HG02588 (cell line): ENCODE measurements around the gene GRIA4.
"Not testable (repeated sequence)": the region's sequence is repeated elsewhere in the genome, so short reads cannot be mapped to it uniquely, and the experiment has no call there.

ENCODE experiments used
- ATAC-seq: cut with Tn5 transposase; IDR thresholded peaks from one replicate; pipeline ENCODE4 v1.9.1; 2021; ENCODE audit warnings: mild to moderate bottlenecking, moderate library complexity; ENCODE audit not compliant: unreplicated experiment

The GRIA4 gene

DNA sequence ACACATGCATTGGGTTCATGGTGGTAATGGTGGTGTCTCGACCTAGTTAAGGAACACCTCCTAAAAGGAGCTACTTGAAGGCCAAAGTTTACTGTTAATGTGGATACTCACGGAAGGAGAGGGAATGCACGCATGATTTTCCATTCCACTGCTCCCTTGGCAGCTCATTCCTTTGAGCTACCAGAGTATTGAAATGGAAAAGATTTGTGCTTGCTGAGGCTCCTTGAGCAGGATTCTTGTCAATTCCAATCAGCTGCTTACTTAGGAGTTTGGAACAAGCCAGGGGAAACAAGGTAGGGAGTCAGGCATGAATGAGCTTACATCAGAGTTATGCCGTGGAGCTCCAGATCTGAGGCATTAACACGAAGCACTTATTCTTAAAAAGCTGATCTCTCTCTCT lies 108.8 kb downstream of the GRIA4 start:
- no peak for ATAC-seq

DNA sequence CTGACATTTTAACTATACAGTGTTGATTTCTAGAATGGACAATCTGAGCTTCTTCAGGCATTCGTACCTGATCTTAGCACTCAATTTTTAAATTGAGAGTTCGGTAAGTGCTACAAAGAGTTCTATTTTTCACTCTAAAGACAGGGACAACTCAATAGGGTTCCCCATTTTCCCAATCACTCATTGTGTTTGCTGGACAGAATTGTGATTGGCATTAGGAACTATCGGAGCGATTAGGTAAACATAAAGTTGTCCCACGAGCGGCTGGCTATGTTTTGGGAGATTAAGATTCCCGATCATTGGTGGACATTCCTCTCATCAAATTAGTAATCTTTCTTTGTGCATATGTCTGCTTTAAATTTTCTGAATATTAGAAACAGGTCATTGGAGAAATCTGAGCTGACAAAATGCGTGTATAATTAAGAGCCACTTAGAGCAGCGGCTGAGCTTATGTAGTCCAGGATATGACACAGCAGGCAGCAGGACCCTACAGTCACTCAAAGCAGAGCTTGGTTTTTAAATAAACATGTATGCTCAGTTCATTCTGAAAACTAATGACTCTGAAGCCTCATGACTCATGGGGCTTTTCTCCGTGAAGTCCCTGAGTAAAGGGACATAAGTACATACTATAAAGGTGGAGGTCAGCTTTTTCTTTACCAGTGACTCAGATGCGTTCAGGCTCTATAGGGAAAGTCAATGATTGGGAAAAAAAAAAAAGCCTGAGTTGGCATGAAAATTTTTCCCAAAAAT lies 109.4 kb downstream of the GRIA4 start:
- peak; percentile 98 for ATAC-seq

DNA sequence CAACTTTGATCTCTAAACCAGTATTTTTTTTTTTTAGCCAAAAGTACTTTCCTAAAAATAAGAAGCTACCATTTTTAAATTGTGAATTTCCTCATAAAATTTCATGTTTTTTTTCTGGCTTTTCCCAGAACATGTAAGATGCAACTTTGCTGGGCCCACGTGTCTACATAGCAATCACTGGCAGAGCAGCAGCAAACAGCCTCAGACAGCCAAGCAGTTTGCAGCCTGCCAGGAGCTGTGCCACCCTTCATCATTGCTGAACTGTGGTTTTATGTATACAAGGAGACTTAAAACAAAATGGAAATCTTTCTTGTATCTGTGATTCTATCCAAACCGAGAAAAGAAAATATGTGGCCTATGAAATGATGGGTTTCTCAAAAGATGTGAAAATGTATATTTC lies 110.2 kb downstream of the GRIA4 start:
- ATAC-seq: no peak

DNA sequence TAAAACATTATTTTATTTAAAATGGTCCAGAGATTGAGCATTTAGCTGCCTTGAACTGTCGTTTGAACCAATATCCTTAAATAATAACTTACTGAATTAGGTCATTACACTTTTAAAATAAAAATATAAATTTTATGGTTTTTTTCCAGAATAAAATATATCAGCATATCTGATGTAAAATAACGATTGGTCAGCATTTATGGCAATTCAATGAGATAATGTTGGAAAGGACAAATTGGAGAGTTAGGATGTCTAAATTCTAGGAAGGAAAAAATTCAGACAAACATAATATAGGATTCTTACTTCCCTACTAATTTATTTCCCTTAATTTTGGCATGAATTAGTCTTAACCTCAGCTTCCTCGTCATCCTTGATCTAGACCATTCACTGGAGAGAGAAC lies 113.4 kb downstream of the GRIA4 start:
- ATAC-seq: no peak

DNA sequence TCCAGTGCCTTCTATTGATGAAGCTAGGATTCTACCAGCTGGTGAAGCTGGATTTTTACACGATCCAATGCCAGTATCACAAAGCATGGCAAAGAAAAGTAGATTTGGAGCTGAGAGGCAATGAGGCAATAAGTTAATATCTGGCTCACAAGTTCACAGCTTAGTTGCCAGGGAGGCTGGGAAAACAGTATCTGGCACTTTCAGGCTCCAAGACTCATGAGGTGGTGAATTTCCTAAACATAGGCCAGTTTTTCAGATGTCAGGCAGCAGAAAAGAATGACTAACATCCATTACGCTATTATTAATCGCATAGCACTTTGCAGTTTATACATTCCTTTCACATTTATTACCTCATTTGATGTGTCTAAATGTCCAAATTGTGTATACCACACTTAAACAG lies 122.7 kb downstream of the GRIA4 start:
- no peak for ATAC-seq

DNA sequence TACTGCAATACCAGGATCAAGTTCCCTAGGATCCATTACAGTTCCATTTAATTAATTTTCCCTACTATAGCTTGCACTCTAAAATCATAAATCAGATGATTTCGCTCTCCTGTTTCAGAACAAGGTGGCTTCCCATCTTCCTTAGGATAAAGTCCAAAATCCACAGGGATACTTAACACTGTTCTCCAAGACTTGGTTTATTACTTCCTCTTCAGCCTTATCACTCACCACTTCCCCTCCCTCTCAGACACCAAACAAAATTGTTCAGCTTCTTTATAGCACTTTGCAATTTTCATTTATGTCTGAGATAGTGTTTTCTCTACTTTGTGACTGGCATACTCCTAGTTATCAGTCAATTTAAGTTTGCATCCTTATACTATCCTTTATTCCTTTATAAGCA lies 124.6 kb downstream of the GRIA4 start:
- ATAC-seq: no peak

DNA sequence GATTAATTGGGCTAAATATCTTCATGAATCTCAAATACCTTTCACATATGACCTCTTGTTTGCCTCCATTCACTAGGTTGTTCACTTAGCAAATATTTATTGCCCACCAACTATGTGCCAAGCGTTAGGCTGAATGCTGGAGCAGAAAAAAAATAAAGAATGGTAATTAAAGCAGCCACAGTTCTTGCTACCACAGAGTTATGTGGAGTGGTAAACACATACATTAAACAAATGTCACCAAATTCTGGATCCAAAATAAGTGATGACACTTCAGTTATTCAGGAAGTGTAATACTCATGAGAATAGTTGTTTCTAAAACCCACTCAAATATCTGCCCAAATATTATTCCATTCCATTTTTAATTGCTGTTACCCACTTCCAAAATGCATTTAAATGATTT lies 128.4 kb downstream of the GRIA4 start:
- no peak for ATAC-seq

DNA sequence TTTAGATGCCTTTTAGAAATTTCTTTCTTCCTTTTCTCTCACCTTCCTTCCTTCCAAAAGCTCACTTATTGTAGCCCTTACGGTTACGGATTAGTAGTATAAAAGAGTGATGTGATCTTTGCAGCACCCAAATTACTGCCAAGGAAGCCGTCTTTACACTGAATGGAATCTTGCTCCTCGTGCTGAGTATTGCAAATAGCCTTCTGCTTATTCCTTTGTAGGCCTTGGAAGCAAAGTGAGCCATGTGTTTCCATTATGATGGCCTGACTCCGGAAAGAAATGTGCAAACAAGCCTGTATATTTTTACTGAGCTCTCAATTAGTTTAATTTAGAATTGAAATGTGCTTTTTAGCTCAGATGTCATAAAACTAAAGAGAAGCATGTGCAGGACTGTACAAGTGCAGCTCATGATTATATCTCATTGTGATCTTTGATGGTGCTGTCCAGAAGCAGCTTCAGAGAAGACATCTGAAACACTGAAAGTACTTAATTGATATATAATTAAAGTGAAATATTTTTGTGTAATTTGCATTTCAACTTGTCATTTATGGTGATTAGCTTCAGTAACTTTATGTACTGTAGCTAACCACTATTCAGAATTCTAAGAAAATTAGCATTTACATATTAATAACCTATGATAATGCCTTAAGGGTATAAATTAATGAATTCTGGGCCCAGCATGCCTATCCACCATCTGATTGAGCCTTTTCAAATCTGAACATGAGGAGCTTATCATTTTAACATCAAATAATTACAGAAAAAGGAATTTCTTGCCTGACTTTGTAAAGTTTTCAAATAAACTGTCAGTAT lies 129.3 kb downstream of the GRIA4 start:
- ATAC-seq: no peak

DNA sequence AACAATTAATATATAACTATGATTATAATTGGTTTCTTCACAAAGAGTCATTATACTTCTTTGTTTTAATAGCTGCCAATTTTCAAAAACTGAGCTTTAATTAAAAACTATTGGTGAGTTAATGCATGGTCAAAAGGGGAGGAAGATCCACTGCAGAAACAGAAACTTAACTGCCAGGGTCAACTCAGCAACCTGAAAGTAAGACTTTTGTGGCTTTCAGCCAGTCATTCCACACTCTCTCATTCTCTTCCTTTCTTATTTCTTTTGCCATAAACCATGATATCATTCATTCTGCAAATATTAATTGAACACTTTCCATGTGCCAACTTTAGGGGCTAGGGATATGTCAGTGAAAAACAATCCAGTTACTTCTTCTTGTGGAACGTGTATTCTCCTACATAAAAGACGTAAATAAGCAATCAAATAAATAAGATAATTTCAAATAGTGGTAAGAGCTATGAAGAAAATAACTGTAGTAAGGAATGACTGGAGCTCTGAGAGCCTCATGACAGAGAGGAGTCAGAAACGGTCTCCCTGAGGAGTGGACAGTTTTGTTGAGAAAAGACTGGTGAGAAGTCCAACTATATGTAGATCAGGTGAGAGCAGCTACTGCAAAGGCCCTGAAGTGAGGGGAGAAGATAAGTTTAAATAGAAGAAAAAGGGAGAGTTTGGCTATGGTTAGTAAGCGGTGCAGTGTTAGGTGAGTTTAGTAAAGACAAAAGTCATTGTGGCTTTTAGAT lies 130.5 kb downstream of the GRIA4 start:
- ATAC-seq: peak; percentile 95

DNA sequence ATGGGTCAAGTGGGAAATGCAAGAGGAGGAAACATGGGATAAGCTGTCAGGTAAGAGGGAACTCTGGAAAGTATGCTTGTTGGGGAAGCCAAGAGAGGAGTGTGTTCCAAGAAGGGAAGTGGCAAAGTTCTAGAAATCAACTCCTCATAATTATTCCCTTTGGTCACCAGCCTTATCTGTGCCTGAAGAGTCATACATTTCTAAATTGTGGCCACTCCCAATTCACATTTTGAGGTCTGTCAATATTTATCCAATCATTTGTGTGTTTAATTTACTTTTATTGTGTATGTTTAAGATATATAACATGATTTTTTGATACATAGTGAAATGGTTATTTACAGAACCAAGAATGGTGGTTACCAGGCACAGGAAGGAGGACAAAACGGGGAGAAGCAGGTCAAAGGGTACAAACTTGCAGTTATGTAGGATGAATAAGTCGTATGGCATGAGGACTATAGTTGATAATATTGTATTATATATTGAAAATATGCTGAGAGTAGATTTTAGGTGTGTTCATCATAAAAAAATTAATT lies 131.7 kb downstream of the GRIA4 start:
- no peak for ATAC-seq

DNA sequence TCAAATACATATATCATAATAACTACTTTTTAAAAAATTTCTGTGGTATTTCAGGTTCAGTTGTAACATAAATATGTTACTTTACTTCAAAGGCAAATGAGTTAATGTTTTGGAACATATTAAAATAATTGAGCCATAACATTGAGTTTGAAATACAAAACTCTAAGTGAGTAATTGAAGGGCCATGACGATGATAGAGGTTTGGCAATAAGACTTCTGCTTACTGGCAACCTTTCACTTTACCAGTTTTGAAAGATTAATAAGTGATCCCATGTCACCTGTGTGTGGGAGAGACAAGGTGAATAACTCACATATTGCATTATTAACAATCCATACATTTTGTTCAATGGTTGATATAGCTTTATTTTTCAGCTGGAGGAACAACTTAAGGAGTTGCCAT lies 144.4 kb downstream of the GRIA4 start:
- ATAC-seq: no peak

DNA sequence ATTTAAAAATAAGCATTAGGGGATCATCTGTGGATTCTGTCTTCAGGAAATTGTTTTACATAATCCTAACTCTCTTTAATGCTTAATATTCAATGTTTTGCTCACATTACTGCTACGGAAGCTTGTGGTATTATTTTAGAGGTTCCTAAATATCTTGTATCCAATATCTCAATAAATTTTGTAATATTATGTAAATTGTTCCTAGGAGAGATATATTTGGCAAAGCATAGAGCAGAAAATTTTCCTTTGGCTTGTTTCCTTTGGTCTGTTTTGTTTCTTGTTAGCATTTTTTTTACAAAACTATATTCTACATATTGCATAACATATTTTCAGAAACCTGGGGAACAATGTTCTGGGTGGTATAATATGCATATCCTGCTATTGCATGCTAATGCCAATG lies 144.8 kb downstream of the GRIA4 start:
- no peak for ATAC-seq

DNA sequence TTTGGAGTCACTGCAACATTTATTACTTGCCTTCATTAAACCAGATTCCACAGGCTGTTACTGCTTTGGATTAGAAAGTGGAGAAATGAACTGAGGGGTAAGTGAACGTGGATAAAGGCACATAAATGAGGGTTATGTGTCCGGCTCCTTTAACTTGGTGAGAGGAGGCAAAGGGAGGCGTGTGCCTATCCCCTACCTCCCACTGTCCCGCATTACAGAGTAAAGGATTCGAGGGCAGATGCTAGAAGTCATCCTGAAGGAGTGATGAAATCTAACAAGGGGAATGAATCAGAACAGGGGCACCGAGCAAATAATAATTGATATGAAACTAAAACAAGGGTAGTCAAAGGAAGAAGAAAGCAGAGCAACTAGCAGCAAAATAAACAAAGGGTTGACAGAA lies 147.2 kb downstream of the GRIA4 start:
- no peak for ATAC-seq

DNA sequence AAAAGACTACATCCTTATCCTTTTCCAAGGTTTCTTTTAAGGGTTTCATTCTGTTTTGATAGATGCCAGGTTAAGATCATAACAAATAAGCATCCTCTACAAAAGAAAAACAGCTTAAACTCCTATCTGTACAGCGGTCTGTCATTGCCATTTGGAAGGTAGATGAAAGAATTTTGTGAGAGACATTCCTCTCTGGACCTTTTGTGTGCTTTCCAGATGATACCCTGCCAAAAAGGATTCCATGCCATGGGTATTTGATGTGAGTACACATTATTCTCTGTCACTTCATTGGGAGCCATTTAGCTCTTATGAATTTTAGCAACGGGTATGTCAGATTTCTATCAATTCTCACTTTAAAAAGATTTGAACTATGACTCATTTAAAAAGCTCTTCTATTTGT lies 153.7 kb downstream of the GRIA4 start:
- no peak for ATAC-seq

DNA sequence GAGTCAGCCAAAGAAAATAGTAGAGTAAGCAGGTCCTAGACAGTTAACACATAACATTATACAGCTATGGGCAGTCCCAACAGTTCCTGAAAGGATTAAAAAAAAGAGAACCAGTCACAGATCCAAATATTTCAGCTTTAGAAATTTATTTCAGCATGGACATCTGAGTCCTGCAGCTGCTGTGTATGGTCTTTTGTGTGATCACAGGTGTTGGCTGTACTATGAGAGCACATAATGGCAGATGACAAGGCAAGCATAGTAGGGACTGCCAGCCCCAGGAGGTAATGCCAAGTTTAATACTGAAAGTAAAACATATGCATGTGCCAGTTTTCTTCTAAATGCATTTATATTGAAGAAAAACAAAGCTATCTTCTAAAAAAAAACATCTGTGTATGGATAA lies 158.1 kb downstream of the GRIA4 start:
- ATAC-seq: no peak

DNA sequence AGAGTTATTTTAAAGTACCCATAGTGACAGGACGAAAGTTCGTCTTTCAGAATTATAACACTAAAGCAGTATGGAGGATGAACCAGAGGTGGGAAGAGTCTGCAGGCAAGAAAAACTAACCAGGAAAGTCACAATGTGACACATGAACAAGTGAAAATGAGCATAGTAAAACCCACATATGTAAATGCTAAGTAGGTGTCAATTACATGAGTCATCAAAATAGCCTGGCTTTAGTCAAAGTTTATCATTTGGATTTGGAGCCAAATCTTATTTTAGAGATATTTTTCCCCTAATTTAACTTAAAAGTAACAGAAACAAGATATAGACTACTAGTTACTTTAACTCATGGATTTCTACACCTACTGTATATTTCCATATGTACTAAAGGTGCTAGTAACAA lies 159.8 kb downstream of the GRIA4 start:
- no peak for ATAC-seq

DNA sequence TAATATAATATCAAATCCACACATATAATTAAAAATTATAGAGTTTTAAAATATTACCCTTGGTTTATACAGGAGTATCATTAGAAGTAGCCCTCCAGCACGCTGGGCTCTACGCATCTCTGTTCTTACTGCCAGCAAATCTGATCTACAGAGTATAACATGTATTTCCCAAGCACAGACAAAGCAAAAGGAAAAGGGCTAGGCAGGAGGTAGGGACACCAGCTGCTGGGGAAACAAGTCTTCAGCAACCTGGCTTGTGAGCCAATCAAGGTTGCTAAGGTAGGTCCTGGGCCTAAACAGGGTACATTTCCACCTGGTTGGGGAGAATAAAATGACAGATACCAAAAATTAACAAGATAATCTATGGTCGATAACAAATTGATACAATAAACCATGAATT lies 163.6 kb downstream of the GRIA4 start:
- ATAC-seq: not testable (repeated sequence)

DNA sequence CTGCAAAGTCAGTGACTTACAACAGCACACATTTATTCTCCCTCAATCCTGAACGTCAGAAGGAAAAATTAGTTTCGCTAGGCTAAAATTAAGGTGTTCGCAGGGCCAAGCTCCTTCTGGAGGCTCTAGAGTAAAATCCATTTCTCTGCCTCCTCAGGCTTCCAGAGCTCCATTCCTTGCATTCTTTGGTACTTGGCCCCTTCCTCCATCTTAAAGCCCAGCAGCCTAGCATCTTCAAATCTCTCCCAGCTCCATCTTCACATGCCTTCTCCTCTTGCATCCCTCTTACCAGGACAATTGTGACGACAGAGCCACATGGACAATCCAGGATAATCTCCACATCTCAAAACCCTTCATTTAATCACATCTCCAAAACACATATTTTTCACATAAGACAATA lies 165.0 kb downstream of the GRIA4 start:
- ATAC-seq: no peak

DNA sequence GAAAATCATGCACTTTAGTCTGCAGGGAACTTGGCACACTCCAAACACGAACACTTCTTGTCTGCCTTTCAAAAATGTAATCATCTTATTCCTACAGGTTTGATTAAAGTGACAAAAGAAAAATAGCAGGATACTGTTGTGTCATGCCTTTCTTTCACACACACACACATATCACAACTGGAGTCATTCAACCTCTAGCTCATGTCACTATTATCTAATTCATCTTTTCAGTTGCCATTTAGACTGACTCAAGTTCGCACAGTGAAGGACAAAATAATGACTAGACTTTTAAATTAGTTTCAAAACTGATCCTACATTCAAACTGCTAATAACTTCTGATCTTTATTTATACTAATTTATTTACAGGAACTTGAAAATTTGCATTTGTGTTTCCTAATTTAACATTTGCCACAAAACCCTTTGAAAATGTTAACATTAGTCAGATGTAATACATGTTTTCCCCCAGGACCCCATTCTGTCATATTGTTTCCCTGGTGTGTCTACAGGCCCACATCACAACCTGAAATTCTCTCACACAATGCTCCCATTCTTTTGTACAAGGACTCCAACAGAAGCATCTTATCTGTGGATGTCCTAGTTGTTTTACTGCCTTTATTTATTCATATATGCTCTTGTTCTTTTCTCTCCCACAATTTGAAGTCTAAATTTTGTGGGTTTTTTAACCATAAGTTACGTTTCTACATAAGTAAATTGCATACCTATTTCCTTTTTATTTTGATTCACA lies 171.1 kb downstream of the GRIA4 start:
- no peak for ATAC-seq

DNA sequence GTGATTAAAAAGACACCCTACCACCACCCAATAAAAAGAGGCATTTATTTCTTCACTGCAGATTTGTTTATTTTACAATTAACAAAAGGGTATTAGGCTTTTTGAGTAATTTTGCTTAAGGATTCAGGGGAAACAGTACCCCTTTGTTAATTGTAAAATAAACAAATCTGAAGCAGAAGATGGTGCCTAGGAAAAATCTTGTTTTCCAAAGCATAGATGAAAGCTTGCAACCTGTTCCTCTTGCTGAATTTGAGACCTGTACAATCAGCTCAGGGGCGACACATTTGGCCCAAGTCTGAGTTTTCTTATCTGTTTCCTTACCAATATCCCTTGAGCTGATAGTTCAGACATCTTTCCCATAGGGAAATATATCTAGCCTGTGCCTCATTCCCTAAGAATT lies 171.9 kb downstream of the GRIA4 start:
- no peak for ATAC-seq

DNA sequence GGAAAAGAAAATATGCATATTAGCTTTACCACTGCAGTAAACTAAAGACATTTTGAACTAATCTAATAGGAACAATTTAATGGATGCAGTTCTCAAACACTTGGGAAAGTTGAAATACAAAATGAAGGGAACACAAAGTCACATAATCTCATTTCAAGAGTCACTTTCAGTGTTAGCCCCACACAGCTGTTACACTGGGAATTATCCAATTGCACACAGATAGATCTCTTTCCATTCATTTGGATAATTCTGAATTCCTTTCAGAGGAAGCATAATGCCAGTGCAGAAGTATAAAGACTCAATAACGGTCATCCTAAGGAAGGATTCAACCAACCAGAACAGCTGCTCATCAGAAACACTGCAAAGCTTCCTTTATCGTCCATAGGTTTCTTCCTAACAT lies 173.3 kb downstream of the GRIA4 start:
- no peak for ATAC-seq
